PC-9 (cell line): ENCODE results near the gene PPP1R3G. TPM values are rescaled to one million over a fixed set of nuclear protein-coding genes. Genes with fewer than 3 reads are reported as not detected.
"Not testable (repeated sequence)": the region's sequence is repeated elsewhere in the genome, so short reads cannot be mapped to it uniquely, and the experiment has no call there.

ENCODE experiments used
- BruUV-seq: library from RNA; stranded (reverse); fragments of 400-500 nt; replicated peaks from 2 replicates; lab custom pipeline; 2021; lab: Mats Ljungman, UMichigan
- CTCF ChIA-PET: fragments of 300-600 bp; sonication (Branson Sonifier 250); formaldehyde crosslinking; loops from one replicate; lab custom pipeline; 2022; ENCODE audit warnings: antibody characterized with exemption; lab: Charles Lee
- POLR2A ChIA-PET: fragments of 300-600 bp; sonication (Branson Sonifier 250); formaldehyde crosslinking; loops from one replicate; lab custom pipeline; 2022; ENCODE audit warnings: antibody characterized with exemption; ENCODE audit not compliant: unreplicated experiment; lab: Charles Lee
- DNase-seq, 2 experiments: peaks; one replicate each; pipeline versions ENCODE4 v3.0.0 to v3.0.0-alpha.2; 2015 to 2022; ENCODE audit warnings: mixed read lengths in 1 of 2
- H2AFZ ChIP-seq: fragments of 200-600 bp; sonication (generic); 2 replicates; pipeline ENCODE4 v1.8.1; 2017; ENCODE audit warnings: antibody characterized with exemption
- H3F3A ChIP-seq: fragments of 200-600 bp; sonication (generic); 2 replicates; pipeline ENCODE4 v1.8.1; 2017; ENCODE audit warnings: antibody characterized with exemption, mild to moderate bottlenecking, low read depth; ENCODE audit not compliant: insufficient read depth
- H3K27ac ChIP-seq: fragments of 200-600 bp; sonication (generic); 2 replicates; pipeline ENCODE4 v1.6.1; 2016; ENCODE audit warnings: mixed run types
- H3K27me3 ChIP-seq: fragments of 200-600 bp; sonication (generic); 2 replicates; pipeline ENCODE4 v1.6.1; 2016; ENCODE audit warnings: low read depth, mixed run types; ENCODE audit not compliant: insufficient read depth
- H3K36me3 ChIP-seq: fragments of 200-600 bp; sonication (generic); 2 replicates; pipeline ENCODE4 v1.6.1; 2016; ENCODE audit warnings: low read depth, mixed run types
- H3K4me1 ChIP-seq: fragments of 200-600 bp; sonication (generic); replicated peaks from 2 replicates; pipeline ENCODE4 v1.6.1; 2016; ENCODE audit warnings: mixed run types; ENCODE audit not compliant: insufficient read depth
- H3K4me2 ChIP-seq: fragments of 200-600 bp; sonication (generic); 2 replicates; pipeline ENCODE4 v1.6.1; 2017; ENCODE audit warnings: mixed run types
- H3K4me3 ChIP-seq: fragments of 200-600 bp; sonication (generic); 2 replicates; pipeline ENCODE4 v1.6.1; 2016; ENCODE audit warnings: mixed run types
- H3K79me2 ChIP-seq: fragments of 200-600 bp; sonication (generic); 2 replicates; pipeline ENCODE4 v1.6.1; 2017; ENCODE audit warnings: low read depth, mixed run types
- H3K9me2 ChIP-seq: fragments of 200-600 bp; sonication (generic); 2 replicates; pipeline ENCODE4 v1.8.1; 2017; ENCODE audit warnings: mild to moderate bottlenecking; ENCODE audit not compliant: insufficient read depth
- H3K9me3 ChIP-seq: fragments of 200-600 bp; sonication (generic); 2 replicates; pipeline ENCODE4 v1.8.1; 2016; ENCODE audit warnings: low read depth; ENCODE audit not compliant: insufficient read depth
- H4K20me1 ChIP-seq: fragments of 200-600 bp; sonication (generic); 2 replicates; pipeline ENCODE4 v1.8.1; 2017; ENCODE audit not compliant: insufficient read depth
- EZH2 ChIP-seq: fragments of 200-600 bp; sonication (generic); IDR thresholded peaks from 2 replicates; pipeline ENCODE4 v1.8.0; 2017; ENCODE audit warnings: antibody characterized with exemption, low read depth
- intact Hi-C: fragments of 100-400 bp; cut with micrococcal nuclease; formaldehyde crosslinking; loops from one replicate; pipeline ENCODE4 v1.10.0; 2022; ENCODE audit not compliant: unreplicated experiment
- total RNA-seq: library from RNA; stranded (reverse); gene quantifications from 2 replicates; pipeline ENCODE4 v1.2.3, GENCODE V29; 2021
- TF ChIP-seq, protein P1 (sequence below): fragments of 200-600 bp; sonication (generic); conservative IDR thresholded peaks from 2 replicates; pipeline ENCODE4 v1.6.1; 2017; ENCODE audit warnings: mixed run types, antibody characterized with exemption, mild to moderate bottlenecking, moderate library complexity

Gene PPP1R3G
- total RNA-seq, 1 experiment from 2014 or later, result 1.1 TPM

DNA sequence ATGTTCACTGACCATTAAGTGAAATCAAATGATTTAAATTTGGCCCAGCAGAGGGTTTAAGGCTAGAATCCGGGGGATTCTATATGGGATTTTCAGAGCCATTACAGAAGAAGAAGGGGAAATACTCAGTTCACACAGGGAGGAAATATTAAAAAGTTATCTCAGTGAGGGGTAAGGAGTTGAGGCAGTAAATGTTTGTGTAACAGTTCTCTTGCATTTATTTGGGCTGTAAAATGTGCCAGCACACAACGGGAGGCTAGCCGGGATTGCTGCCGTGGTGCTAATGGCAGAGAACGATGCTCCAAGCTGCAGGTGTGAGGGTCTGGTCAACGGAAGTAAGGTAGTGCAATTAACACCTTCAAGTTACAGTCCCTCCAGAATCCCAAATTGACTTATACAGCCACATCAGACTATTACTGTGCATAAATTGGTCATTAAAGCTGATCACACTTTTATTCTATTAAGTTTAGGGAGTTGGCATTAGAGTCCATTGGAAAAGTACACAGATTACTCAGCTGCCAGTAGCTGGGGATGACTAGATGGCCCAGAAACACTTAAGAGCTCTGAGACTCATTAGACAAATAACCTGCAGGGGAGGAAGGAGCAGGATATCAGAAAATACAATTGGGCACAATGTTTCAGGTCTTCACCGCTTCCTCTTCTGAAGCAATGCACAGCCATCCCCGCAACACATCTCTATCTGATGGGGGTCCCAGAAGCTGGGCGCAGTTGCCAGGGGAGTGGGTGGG lies 31.3 kb downstream of the PPP1R3G start:
- ChIA-PET POLR2A (no interaction called here), CTCF (no interaction called here)
- H2AFZ ChIP-seq, result no peak overlapping the region
- no peaks in the 10 kb centered on the region for H4K20me1 ChIP-seq
- H3K4me1 ChIP-seq, result no peaks in the 10 kb centered on the region
- no peak overlapping the region for H3K4me3 ChIP-seq
- no peaks in the 10 kb centered on the region for H3K9me3 ChIP-seq
- no peaks in the 10 kb centered on the region for H3K79me2 ChIP-seq
- no peak overlapping the region for H3K27ac ChIP-seq
- H3K27me3 ChIP-seq, result no peaks in the 10 kb centered on the region
- TF ChIP-seq, protein P1, sequence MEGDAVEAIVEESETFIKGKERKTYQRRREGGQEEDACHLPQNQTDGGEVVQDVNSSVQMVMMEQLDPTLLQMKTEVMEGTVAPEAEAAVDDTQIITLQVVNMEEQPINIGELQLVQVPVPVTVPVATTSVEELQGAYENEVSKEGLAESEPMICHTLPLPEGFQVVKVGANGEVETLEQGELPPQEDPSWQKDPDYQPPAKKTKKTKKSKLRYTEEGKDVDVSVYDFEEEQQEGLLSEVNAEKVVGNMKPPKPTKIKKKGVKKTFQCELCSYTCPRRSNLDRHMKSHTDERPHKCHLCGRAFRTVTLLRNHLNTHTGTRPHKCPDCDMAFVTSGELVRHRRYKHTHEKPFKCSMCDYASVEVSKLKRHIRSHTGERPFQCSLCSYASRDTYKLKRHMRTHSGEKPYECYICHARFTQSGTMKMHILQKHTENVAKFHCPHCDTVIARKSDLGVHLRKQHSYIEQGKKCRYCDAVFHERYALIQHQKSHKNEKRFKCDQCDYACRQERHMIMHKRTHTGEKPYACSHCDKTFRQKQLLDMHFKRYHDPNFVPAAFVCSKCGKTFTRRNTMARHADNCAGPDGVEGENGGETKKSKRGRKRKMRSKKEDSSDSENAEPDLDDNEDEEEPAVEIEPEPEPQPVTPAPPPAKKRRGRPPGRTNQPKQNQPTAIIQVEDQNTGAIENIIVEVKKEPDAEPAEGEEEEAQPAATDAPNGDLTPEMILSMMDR, result no peak
- TF ChIP-seq EZH2, result no peak
- H3F3A ChIP-seq, result no peaks in the 10 kb centered on the region
- no peaks in the 10 kb centered on the region for H3K36me3 ChIP-seq
- no peak overlapping the region for H3K4me2 ChIP-seq
- BruUV-seq, result no TSS peak
- no peak for DNase-seq
- no peaks in the 10 kb centered on the region for H3K9me2 ChIP-seq
- intact Hi-C loops, result no loop called here

DNA sequence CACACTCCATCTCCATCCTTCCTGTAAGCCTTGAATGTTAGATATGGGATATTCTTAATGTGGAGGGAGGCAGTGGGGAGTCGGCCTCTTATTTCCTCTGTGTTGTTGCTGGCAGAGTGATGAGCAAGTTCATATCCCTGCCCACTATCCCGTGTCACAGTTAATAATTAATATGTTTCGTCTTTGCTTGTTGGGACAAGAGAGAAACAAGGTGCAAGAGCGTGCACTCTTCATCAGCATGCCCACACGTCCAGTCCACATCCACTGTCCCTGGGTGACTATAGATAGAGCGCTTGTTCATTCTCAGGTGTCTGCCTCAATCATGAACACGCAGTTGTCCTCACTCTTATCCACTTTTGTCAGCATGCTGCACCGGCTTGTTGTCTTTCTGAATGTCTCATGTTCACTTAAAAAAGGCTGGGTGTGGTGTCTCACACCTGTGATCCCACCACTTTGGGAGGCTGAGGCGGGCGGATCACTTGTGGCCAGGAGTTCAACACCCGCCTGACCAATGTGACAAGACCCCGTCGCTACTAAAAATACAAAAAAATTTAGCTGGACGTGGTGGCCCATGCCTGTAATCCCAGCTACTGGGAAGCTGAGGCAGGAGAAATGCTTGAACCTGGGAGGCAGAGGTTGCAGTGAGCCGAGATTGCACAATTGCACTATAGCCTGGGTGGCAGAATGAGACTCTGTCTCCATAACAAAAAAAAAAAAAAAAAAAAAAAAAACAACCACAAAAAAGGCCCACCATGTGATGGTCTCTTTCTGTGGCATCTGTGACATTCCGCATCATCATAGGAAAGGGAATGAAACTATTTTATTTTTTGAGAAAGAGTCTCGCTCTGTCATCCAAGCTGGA lies 34.2 kb downstream of the PPP1R3G start:
- POLR2A ChIA-PET, result interaction anchor here (0.6 kb wide), 1 partner anchor 1310 kb away, joined by 3 read pairs; no protein-coding TSS in a partner anchor
- no peaks in the 10 kb centered on the region for H3K9me3 ChIP-seq
- no peaks in the 10 kb centered on the region for H3K9me2 ChIP-seq
- H3K4me1 ChIP-seq, result no peaks in the 10 kb centered on the region
- no peak overlapping the region for H3K4me2 ChIP-seq
- intact Hi-C loops, result no loop called here
- H3K79me2 ChIP-seq, result no peaks in the 10 kb centered on the region
- no peaks in the 10 kb centered on the region for H3F3A ChIP-seq
- no peak overlapping the region for H2AFZ ChIP-seq
- DNase-seq, result no peak
- CTCF ChIA-PET, result no interaction called here
- no TSS peak for BruUV-seq
- H3K27me3 ChIP-seq, result no peaks in the 10 kb centered on the region
- no peak for TF ChIP-seq EZH2
- TF ChIP-seq, protein P1, result no peak
- no peak overlapping the region for H3K4me3 ChIP-seq
- H4K20me1 ChIP-seq, result no peaks in the 10 kb centered on the region
- no peaks in the 10 kb centered on the region for H3K36me3 ChIP-seq
- no peak overlapping the region for H3K27ac ChIP-seq

DNA sequence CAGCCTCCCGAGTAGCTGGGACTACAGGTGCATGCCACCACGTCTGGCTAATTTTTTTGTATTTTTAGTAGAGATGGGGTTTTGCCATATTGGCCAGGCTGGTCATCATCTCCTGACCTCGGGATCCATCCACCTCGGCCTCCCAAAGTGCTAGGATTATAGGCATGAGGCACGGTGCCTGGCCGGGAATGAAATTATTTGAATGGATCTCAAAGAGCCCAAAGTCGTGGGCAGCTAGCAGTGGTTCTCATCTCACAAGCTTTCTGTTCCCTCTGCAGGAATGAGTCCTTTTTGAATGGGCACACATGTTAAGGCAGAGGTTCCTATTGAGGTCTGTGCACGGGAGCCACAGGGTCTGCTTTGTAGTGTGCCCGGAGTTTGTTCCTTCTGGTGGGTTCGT lies 34.9 kb downstream of the PPP1R3G start:
- no peak for DNase-seq
- no peak overlapping the region for H3K4me2 ChIP-seq
- no peaks in the 10 kb centered on the region for H3K9me3 ChIP-seq
- BruUV-seq, result no TSS peak
- H3K4me1 ChIP-seq, result peaks cover 3% of the 10 kb centered on the region
- no peaks in the 10 kb centered on the region for H3K79me2 ChIP-seq
- H3F3A ChIP-seq, result no peaks in the 10 kb centered on the region; the same call in 1 of the 2 replicates
- ChIA-PET CTCF (no interaction called here), POLR2A (interaction anchor here (0.6 kb wide), 1 partner anchor 1310 kb away, joined by 3 read pairs; no protein-coding TSS in a partner anchor)
- intact Hi-C loops, result no loop called here
- H3K4me3 ChIP-seq, result no peak overlapping the region
- H3K9me2 ChIP-seq, result no peaks in the 10 kb centered on the region
- no peaks in the 10 kb centered on the region for H3K36me3 ChIP-seq
- no peak for TF ChIP-seq EZH2
- TF ChIP-seq, protein P1, result no peak
- no peak overlapping the region for H3K27ac ChIP-seq
- H3K27me3 ChIP-seq, result no peaks in the 10 kb centered on the region
- no peaks in the 10 kb centered on the region for H4K20me1 ChIP-seq
- no peak overlapping the region for H2AFZ ChIP-seq

DNA sequence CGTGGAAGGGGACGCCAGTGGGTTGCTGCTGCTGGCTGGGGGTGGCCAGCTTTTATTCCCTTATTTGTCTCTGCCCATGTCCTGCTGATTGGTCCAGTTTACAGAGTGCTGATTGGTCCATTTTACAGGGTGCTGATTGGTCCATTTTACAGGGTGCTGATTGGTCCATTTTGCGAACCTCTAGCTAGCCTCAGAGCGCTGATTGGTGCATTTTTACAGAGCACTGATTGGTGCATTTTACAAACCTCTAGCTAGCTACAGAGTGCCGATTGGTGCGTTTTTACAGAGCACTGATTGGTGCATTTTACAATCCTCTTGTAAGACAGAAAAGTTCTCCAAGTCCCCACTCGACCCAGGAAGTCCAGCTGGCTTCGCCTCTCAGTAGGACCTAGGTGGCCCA lies 35.4 kb downstream of the PPP1R3G start:
- BruUV-seq, CTCF ChIA-PET: not testable (repeated sequence)

More for the DNA sequence above, 35.4 kb downstream of the PPP1R3G start:
- DNase-seq, H3K9me3 ChIP-seq, H3K27ac ChIP-seq, H3K4me3 ChIP-seq, H3K4me2 ChIP-seq, intact Hi-C loops, H3K36me3 ChIP-seq, H3F3A ChIP-seq, H3K79me2 ChIP-seq, H3K4me1 ChIP-seq, H3K27me3 ChIP-seq, H4K20me1 ChIP-seq, H3K9me2 ChIP-seq, H2AFZ ChIP-seq, POLR2A ChIA-PET: not testable (repeated sequence)
